DND-41 (cell line): Measurements from ENCODE around the gene PAXIP1.

Experiments
- CTCF ChIP-seq: IDR thresholded peaks from 2 replicates; pipeline ENCODE4 v1.5.1; 2012; ENCODE audit warnings: borderline replicate concordance, low read length, moderate library complexity, mild to moderate bottlenecking; ENCODE audit not compliant: poor library complexity, severe bottlenecking; ENCODE audit errors: extremely low read depth
- EZH2 ChIP-seq: IDR thresholded peaks from 3 replicates; pipeline ENCODE4 v1.6.1; 2012; ENCODE audit warnings: borderline replicate concordance, low read depth, mild to moderate bottlenecking, moderate library complexity, low read length, inconsistent platforms; ENCODE audit not compliant: severe bottlenecking

- TF ChIP-seq EZH2 (no peak), CTCF (no peak)
These were observed 373 bp downstream of the PAXIP1 start for GRCh38 chr7:155002411-155003091.
